ENCODE results near the gene MMP17. TPM values are rescaled to one million over a fixed set of nuclear protein-coding genes. Genes with fewer than 3 reads are reported as not detected.

Gene MMP17
- polyA plus RNA-seq (2.2 to 4.8 TPM (median 2.3 TPM) in 3 replicates), polyA minus RNA-seq (0.38 to 3.3 TPM (median 1.3 TPM) in 3 replicates)
- polyA plus RNA-seq (2011; ENCODE audit: low read depth): 1.8 TPM
- 1.3 and 2.1 TPM in 2 replicates for polyA plus RNA-seq (2011; cell fraction: cytosol; rRNA removed)
- 3.5 and 4.6 TPM in 2 replicates for polyA plus RNA-seq (2011; cell fraction: nucleus; rRNA removed)
- polyA plus RNA-seq (2012; ENCODE audit: low replicate concordance): 1.2 and 2.0 TPM in 2 replicates
- polyA minus RNA-seq (2011; cell fraction: cytosol; rRNA and poly(A)+ RNA removed): 7.7 TPM
- polyA minus RNA-seq (2011; cell fraction: nucleus; rRNA and poly(A)+ RNA removed): 5.1 and 9.2 TPM in 2 replicates

DNA sequence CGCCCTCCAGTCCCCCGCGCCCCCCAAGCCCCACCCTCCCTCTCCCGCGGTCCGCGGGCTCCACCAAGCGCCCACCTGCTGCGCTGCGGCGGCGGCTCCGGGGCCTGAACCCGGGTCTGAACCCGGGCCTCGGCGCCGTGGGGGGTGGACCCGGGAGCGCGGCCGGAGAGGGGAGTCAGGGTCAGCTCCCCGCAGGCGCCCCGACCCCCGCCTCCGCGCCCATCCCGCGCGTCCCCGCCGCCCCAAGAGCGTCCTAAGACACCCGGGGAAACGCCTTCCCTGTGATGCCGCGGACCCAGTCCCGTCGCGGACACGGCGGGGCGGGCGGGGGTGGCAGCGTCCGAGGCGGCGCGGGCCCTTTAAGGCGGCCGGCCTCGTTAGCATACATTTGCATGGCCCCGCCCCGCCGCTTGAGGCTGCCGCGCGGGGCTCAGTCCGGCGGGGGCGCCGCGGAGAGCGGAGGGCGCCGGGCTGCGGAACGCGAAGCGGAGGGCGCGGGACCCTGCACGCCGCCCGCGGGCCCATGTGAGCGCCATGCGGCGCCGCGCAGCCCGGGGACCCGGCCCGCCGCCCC lies at the start of gene MMP17:
Gene MMP17 (plus strand): TSS at position 433 of the 574 bp plus-strand sequence. CDS start 102 bp downstream, at position 535.
- H3K79me2 ChIP-seq (ENCODE audit: control insufficient read depth, insufficient read depth, low read length): no peaks in the 10 kb centered on the region

GRCh38 chr12:131779027-131779426 lies 49.2 kb upstream of the MMP17 start:
- no peaks in the 10 kb centered on the region for H3K9me3 ChIP-seq (ENCODE audit: control insufficient read depth, low read depth, low read length)
- H3K27me3 ChIP-seq (ENCODE audit: control insufficient read depth, extremely low read depth, insufficient read depth, low read length): no peaks in the 10 kb centered on the region
- no peaks in the 10 kb centered on the region for H4K20me1 ChIP-seq (ENCODE audit: control insufficient read depth, extremely low read depth, insufficient read depth, low read length)
- peaks cover 22% of the 10 kb centered on the region for H3K4me1 ChIP-seq (ENCODE audit: control insufficient read depth, extremely low read depth, insufficient read depth, low read length)
- TF ChIP-seq, protein P1, sequence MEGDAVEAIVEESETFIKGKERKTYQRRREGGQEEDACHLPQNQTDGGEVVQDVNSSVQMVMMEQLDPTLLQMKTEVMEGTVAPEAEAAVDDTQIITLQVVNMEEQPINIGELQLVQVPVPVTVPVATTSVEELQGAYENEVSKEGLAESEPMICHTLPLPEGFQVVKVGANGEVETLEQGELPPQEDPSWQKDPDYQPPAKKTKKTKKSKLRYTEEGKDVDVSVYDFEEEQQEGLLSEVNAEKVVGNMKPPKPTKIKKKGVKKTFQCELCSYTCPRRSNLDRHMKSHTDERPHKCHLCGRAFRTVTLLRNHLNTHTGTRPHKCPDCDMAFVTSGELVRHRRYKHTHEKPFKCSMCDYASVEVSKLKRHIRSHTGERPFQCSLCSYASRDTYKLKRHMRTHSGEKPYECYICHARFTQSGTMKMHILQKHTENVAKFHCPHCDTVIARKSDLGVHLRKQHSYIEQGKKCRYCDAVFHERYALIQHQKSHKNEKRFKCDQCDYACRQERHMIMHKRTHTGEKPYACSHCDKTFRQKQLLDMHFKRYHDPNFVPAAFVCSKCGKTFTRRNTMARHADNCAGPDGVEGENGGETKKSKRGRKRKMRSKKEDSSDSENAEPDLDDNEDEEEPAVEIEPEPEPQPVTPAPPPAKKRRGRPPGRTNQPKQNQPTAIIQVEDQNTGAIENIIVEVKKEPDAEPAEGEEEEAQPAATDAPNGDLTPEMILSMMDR (optimal IDR thresholded peaks at IDR 0.05 in 1 of 3, IDR thresholded peaks at IDR 0.05 in 1 of 3, conservative IDR thresholded peaks at IDR 0.05 in 1 of 3; ENCODE audit: extremely low read depth in 1 of 3, insufficient read depth in 2 of 3, low read length in 3 of 3): no peak
- TF ChIP-seq EZH2 (IDR thresholded peaks at IDR 0.05; ENCODE audit: low read length): no peak
- FAIRE-seq (no peak), DNase-seq (ENCODE audit: low read depth, low spot score) (no peak)
- no peaks in the 10 kb centered on the region for H3K9me1 ChIP-seq (ENCODE audit: control insufficient read depth, extremely low read depth, insufficient read depth, low read length)
- no peak overlapping the region for H3K4me2 ChIP-seq (ENCODE audit: control insufficient read depth, extremely low read depth, insufficient read depth, low read depth, low read length)
- no peaks in the 10 kb centered on the region for H3K79me2 ChIP-seq (ENCODE audit: control insufficient read depth, insufficient read depth, low read length)
- no peak overlapping the region for H2AFZ ChIP-seq (ENCODE audit: control insufficient read depth, low read length)
- dilution Hi-C loops (cut with MboI; ENCODE audit: extremely low pct_ligation_motif_present, low sequenced_read_pairs): no loop called here
- no peak overlapping the region for H3K27ac ChIP-seq (ENCODE audit: control insufficient read depth, insufficient read depth, low read length)
- no peak overlapping the region for H3K9ac ChIP-seq (ENCODE audit: control insufficient read depth, extremely low read depth, insufficient read depth, low read length)
- peaks cover 19 to 24% of the 10 kb centered on the region in 2 experiments for H3K36me3 ChIP-seq (ENCODE audit: control insufficient read depth in 2 of 2, extremely low read depth in 1 of 2, insufficient read depth in 2 of 2, low read length in 2 of 2)
- no peak overlapping the region for H3K4me3 ChIP-seq (ENCODE audit: control insufficient read depth in 2 of 3, extremely low read depth in 1 of 3, insufficient read depth in 2 of 3, low read depth in 1 of 3, low read length in 3 of 3)

More for the DNA sequence above, at the start of gene MMP17:
- no peak within 1 kb of the TSS for H2AFZ ChIP-seq (ENCODE audit: control insufficient read depth, low read length)
- no peaks in the 10 kb centered on the region for H3K9me3 ChIP-seq (ENCODE audit: control insufficient read depth, low read depth, low read length)
- no peaks in the 10 kb centered on the region for H3K36me3 ChIP-seq (ENCODE audit: control insufficient read depth in 2 of 2, extremely low read depth in 1 of 2, insufficient read depth in 2 of 2, low read length in 2 of 2)
- H3K9me1 ChIP-seq (ENCODE audit: control insufficient read depth, extremely low read depth, insufficient read depth, low read length): no peaks in the 10 kb centered on the region
- H3K27ac ChIP-seq (ENCODE audit: control insufficient read depth, insufficient read depth, low read length): no peak within 1 kb of the TSS
- FAIRE-seq (no peak), DNase-seq (ENCODE audit: low read depth, low spot score) (no peak)
- H3K27me3 ChIP-seq (ENCODE audit: control insufficient read depth, extremely low read depth, insufficient read depth, low read length): peaks cover 42% of the 10 kb centered on the region
- peaks cover 8% of the 10 kb centered on the region for H3K4me1 ChIP-seq (ENCODE audit: control insufficient read depth, extremely low read depth, insufficient read depth, low read length)
- peak within 1 kb of the TSS; percentile 25 to 51 (median 41) for H3K4me3 ChIP-seq (ENCODE audit: control insufficient read depth in 2 of 3, extremely low read depth in 1 of 3, insufficient read depth in 2 of 3, low read depth in 1 of 3, low read length in 3 of 3)
- dilution Hi-C loops (cut with MboI; ENCODE audit: extremely low pct_ligation_motif_present, low sequenced_read_pairs): no loop called here
- peak within 1 kb of the TSS; percentile 41 for H3K9ac ChIP-seq (ENCODE audit: control insufficient read depth, extremely low read depth, insufficient read depth, low read length)
- no peak for TF ChIP-seq EZH2 (IDR thresholded peaks at IDR 0.05; ENCODE audit: low read length)
- TF ChIP-seq, protein P1 (optimal IDR thresholded peaks at IDR 0.05 in 1 of 3, IDR thresholded peaks at IDR 0.05 in 1 of 3, conservative IDR thresholded peaks at IDR 0.05 in 1 of 3; ENCODE audit: extremely low read depth in 1 of 3, insufficient read depth in 2 of 3, low read length in 3 of 3): peak in 1 of 3 experiments; percentile 38
- H3K4me2 ChIP-seq (ENCODE audit: control insufficient read depth, extremely low read depth, insufficient read depth, low read depth, low read length): peak within 1 kb of the TSS; percentile 66
- no peaks in the 10 kb centered on the region for H4K20me1 ChIP-seq (ENCODE audit: control insufficient read depth, extremely low read depth, insufficient read depth, low read length)
